ENCODE data around the gene MAP4K4. TPM values are rescaled to one million over a fixed set of nuclear protein-coding genes. Genes with fewer than 3 reads are reported as not detected.

The MAP4K4 gene
- total RNA-seq, 2 donors from 2014 or later = 26.8 to 30.7 TPM

DNA sequence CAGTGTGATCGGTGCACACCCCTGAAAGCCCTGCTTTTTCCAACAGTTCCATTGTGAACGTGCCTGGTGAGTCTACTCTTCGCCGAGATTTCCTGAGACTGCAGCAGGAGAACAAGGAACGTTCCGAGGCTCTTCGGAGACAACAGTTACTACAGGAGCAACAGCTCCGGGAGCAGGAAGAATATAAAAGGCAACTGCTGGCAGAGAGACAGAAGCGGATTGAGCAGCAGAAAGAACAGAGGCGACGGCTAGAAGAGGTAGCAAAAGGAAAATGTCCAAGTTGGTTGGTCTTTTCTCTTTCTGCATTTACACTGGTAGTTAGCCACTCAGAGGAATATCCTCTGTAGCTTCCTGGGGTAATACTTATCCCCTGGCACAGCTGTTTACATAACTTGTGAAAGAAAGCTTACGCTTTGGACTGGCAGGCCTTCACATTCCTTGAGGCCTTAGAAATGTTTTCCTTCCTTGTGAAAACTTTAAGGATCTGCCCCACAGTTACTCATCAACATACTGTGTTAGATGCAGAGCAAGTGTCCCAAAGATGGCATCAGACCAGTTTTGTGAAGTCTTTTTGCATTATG lies 146.6 kb downstream of the MAP4K4 start:
- H3K27me3 ChIP-seq = no peaks in the 10 kb centered on the region
- no peaks in the 10 kb centered on the region for H3K9me3 ChIP-seq
- no peak overlapping the region for H3K27ac ChIP-seq
- intact Hi-C loops (cut with DNase I) = no loop called here
- no peak overlapping the region for H3K4me3 ChIP-seq
- no peak for DNase-seq
- no peaks in the 10 kb centered on the region for H3K36me3 ChIP-seq
- no peak overlapping the region for H3K9ac ChIP-seq (ENCODE audit: low read depth in 2 of 2, low read length in 2 of 2)
- no peaks in the 10 kb centered on the region for H3K4me1 ChIP-seq
- TF ChIP-seq, protein P1, sequence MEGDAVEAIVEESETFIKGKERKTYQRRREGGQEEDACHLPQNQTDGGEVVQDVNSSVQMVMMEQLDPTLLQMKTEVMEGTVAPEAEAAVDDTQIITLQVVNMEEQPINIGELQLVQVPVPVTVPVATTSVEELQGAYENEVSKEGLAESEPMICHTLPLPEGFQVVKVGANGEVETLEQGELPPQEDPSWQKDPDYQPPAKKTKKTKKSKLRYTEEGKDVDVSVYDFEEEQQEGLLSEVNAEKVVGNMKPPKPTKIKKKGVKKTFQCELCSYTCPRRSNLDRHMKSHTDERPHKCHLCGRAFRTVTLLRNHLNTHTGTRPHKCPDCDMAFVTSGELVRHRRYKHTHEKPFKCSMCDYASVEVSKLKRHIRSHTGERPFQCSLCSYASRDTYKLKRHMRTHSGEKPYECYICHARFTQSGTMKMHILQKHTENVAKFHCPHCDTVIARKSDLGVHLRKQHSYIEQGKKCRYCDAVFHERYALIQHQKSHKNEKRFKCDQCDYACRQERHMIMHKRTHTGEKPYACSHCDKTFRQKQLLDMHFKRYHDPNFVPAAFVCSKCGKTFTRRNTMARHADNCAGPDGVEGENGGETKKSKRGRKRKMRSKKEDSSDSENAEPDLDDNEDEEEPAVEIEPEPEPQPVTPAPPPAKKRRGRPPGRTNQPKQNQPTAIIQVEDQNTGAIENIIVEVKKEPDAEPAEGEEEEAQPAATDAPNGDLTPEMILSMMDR (IDR thresholded peaks at IDR 0.05) = no peak

DNA sequence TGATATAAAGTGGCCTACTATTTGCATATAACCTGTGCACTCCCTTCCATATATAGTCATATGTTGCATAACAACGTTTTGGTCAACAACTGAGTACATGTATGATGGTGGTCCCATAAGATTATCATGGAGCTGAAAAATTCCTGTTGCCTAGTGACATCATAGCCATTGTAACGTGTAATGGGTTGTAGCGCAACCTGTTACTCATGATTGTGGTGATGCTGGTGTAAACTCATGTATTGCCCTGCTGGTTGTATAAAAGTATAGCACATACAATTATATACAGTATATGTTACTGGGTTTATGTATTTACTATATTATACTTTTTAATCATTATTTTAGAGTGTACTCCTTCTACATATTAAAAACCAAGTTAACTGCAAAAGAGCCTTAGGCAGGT lies 149.5 kb downstream of the MAP4K4 start:
- H3K9ac ChIP-seq (ENCODE audit: low read depth in 2 of 2, low read length in 2 of 2) = no peak overlapping the region

DNA sequence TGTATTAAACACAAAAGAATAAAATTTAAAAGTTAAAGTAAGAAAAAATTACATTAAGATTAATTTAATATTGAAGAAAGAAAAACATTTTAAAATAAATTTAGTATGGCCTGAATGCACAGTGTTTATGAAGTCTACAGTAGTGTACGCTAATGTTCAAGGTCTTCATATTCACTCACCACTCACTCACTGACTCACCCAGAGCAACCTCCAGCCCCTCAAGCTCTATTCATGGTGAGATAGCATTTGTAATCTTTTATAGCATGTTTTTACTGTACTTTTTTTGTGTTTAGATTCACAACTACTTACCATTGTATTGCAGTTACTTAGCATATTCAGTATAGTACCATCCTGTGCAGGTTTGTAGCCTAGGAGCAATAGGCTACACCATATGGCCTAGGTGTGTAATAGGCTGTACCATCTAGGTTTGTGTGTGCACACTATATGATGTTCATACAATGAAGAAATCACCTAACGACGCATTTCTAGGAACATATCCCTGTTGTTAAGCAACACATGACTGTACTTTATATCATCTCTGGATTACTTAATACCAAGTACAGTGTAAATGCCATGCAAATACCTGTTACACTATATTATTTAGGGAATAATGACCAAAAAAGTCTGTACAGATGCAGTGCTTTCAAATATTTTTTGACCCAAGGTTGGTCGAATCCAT lies 150.3 kb downstream of the MAP4K4 start:
- TF ChIP-seq, protein P1 (IDR thresholded peaks at IDR 0.05) = no peak
- Histone ChIP-seq H3K27me3 (no peaks in the 10 kb centered on the region), H3K9me3 (no peaks in the 10 kb centered on the region), H3K4me3 (no peak overlapping the region), H3K36me3 (no peaks in the 10 kb centered on the region), H3K9ac (ENCODE audit: low read depth in 2 of 2, low read length in 2 of 2) (no peak overlapping the region), H3K4me1 (no peaks in the 10 kb centered on the region), H3K27ac (no peak overlapping the region)
- DNase-seq = no peak
- intact Hi-C loops (cut with DNase I) = no loop called here

More for the DNA sequence above, 149.5 kb downstream of the MAP4K4 start:
- H3K9me3 ChIP-seq = no peaks in the 10 kb centered on the region
- DNase-seq = no peak
- intact Hi-C loops (cut with DNase I) = no loop called here
- TF ChIP-seq, protein P1 (IDR thresholded peaks at IDR 0.05) = no peak
- H3K27ac ChIP-seq = no peak overlapping the region
- no peak overlapping the region for H3K4me3 ChIP-seq
- no peaks in the 10 kb centered on the region for H3K27me3 ChIP-seq
- H3K4me1 ChIP-seq = no peaks in the 10 kb centered on the region
- H3K36me3 ChIP-seq = no peaks in the 10 kb centered on the region

DNA sequence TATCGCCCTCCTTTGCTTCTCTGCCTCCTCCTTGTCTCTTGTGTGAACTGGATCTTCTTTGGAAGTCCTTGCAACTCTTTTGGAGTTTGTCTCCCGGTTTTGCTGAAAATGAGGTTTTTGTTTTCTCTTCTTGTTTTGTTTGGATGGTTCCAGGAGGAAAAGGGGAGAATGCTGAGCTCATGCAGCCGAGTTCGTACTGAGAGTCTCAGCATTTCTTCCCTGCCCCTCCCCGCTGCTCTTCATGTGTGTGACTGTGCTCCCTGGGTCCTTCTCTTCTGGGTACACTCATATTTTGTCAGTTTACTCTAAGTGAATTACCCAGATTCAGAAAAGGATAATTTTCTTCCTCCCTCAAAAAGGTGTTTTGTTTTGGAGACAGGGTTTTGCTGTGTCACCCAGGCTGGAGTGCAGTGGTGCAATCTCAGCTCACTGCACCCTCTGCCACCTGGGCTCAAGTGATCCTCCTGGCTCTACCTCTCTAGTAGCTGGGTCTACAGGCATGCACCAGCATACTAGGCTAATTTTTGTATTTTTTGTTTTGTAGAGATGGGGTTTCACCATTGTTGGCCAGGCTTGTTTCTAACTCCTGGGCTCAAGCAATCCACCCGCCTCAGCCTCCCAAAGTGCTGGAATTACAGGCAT lies 151.4 kb downstream of the MAP4K4 start:
- TF ChIP-seq, protein P1 (IDR thresholded peaks at IDR 0.05) = no peak
- no peak for DNase-seq
- no peak overlapping the region for H3K27ac ChIP-seq
- no peaks in the 10 kb centered on the region for H3K4me1 ChIP-seq
- H3K4me3 ChIP-seq = no peak overlapping the region
- intact Hi-C loops (cut with DNase I) = no loop called here
- H3K27me3 ChIP-seq = no peaks in the 10 kb centered on the region
- H3K36me3 ChIP-seq = no peaks in the 10 kb centered on the region
- H3K9ac ChIP-seq (ENCODE audit: low read depth in 2 of 2, low read length in 2 of 2) = no peak overlapping the region
- H3K9me3 ChIP-seq = no peaks in the 10 kb centered on the region

DNA sequence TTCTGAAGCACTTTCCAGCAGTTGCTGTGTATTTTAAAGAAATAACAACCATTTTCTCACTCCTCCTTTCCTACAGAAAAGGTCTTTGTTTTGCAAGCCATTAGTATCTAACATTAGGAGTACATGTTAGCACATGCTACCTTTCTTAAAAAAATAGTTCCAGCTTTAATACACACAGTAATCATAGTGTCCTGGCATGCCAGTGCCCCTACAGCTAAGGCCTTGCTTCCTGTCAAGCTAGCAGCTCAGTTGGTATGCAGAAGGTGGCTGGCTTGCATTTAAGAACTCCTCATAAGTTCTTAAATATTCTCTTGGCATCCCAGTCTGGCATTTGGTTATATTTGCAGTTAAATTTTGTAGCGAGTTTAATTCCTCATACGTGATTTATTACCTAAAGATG lies 152.9 kb downstream of the MAP4K4 start:
- no peaks in the 10 kb centered on the region for H3K27me3 ChIP-seq
- H3K4me3 ChIP-seq = no peak overlapping the region
- no peaks in the 10 kb centered on the region for H3K4me1 ChIP-seq
- TF ChIP-seq, protein P1 (IDR thresholded peaks at IDR 0.05) = no peak
- no peaks in the 10 kb centered on the region for H3K9me3 ChIP-seq
- no peak for DNase-seq
- H3K36me3 ChIP-seq = no peaks in the 10 kb centered on the region
- no peak overlapping the region for H3K27ac ChIP-seq
- intact Hi-C loops (cut with DNase I) = no loop called here
- no peak overlapping the region for H3K9ac ChIP-seq (ENCODE audit: low read depth in 2 of 2, low read length in 2 of 2)
